ENCODE data around the gene CENPVL2.
"Not testable (repeated sequence)": the region's sequence is repeated elsewhere in the genome, so short reads cannot be mapped to it uniquely, and the experiment has no call there.

DNA sequence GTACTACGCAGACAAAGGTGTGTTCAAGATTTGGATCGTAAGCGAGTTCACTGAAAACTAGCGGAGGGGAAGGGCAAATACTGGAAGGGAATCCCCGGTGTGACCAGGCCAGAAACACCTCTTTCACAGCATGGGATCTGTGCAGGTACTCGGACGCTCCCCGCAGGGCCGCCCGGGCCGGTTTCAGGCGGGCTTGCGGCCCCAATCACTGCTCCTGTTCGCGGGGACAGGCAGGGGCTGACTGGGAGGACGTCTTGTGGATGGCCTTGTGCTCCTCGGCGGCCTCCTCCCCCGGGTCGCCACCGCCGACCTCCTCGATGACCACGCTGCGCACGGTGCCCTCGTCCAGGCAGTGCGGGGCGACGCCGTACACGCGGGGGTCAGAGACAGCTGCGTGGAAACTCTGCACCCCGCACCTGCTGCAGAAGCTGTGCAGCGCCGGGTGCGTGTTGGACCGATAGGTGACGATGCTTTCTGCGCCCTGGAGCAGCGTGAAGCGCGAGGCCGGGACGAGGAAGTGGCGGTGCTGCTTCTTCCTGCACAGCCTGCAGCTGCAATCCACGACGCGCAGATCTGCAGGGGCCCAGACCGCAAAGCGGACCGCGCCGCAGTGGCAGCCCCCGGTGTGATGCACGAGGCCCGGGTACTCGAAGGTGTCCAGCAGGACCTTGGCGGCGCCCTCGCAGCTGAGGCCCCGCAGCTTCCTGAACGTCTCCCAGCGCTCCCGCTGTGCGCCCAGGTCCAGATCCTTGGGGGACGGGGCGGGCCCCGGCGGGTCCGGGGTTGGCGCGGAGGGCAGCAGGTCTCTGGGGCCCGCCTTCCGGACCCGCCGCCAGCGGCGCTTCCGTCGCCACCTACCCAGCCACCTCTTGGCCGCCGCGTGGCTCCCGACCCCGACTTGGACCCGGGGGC is 567 bp downstream of the CENPVL2 start:
- TF ChIP-seq, protein P1, sequence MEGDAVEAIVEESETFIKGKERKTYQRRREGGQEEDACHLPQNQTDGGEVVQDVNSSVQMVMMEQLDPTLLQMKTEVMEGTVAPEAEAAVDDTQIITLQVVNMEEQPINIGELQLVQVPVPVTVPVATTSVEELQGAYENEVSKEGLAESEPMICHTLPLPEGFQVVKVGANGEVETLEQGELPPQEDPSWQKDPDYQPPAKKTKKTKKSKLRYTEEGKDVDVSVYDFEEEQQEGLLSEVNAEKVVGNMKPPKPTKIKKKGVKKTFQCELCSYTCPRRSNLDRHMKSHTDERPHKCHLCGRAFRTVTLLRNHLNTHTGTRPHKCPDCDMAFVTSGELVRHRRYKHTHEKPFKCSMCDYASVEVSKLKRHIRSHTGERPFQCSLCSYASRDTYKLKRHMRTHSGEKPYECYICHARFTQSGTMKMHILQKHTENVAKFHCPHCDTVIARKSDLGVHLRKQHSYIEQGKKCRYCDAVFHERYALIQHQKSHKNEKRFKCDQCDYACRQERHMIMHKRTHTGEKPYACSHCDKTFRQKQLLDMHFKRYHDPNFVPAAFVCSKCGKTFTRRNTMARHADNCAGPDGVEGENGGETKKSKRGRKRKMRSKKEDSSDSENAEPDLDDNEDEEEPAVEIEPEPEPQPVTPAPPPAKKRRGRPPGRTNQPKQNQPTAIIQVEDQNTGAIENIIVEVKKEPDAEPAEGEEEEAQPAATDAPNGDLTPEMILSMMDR (IDR thresholded peaks at IDR 0.05; ENCODE audit: extremely low read depth in 1 of 2, insufficient read depth in 1 of 2, low read depth in 1 of 2, low read length in 2 of 2) = not testable (repeated sequence)
- TF ChIP-seq POLR2A (IDR thresholded peaks at IDR 0.05; ENCODE audit: low read depth, low read length) = not testable (repeated sequence)

Measured in endothelial cell of umbilical vein (primary cell).